A549 (cell line): ENCODE measurements around the gene PLEKHM2.

ENCODE experiments used
- CBX8 ChIP-seq: fragments of 200-600 bp; sonication (generic); IDR thresholded peaks from 2 replicates; pipeline ENCODE4 v1.6.1; 2016
- CHD2 ChIP-seq: fragments of 150-350 bp; IDR thresholded peaks from 2 replicates; pipeline ENCODE4 v1.6.1; 2014; ENCODE audit warnings: low read length; ENCODE audit not compliant: partially characterized antibody
- CHD4 ChIP-seq: fragments of 200-600 bp; sonication (generic); IDR thresholded peaks from 2 replicates; pipeline ENCODE4 v1.6.1; 2016; ENCODE audit warnings: antibody characterized with exemption, mild to moderate bottlenecking, borderline replicate concordance
- MAFK ChIP-seq: fragments of 450-650 bp; IDR thresholded peaks from 2 replicates; pipeline ENCODE4 v1.6.1; 2014; ENCODE audit not compliant: partially characterized antibody
- NFE2L2 ChIP-seq: fragments of 150-350 bp; conservative IDR thresholded peaks from 2 replicates; pipeline ENCODE4 v1.6.1; 2014; ENCODE audit warnings: low read length
- POLR2A ChIP-seq: IDR thresholded peaks from 2 replicates; pipeline ENCODE4 v1.6.1; 2012; ENCODE audit warnings: mild to moderate bottlenecking, low read length
- RAD21 ChIP-seq, 2 experiments: fragments of >200 bp in 1 of 2; sonication (Bioruptor Twin) in 1 of 2; formaldehyde crosslinking in 1 of 2; IDR thresholded peaks in 1 of 2; conservative IDR thresholded peaks in 1 of 2; 2 replicates in 1 of 2; 3 replicates in 1 of 2; pipeline ENCODE4 v1.6.1; 2012 to 2018; ENCODE audit warnings: inconsistent platforms in 1 of 2
- RCOR1 ChIP-seq: fragments of 150-350 bp; IDR thresholded peaks from 2 replicates; pipeline ENCODE4 v1.6.1; 2014; ENCODE audit warnings: antibody characterized with exemption, low read length, low read depth
- ZFP36 ChIP-seq: fragments of 450-650 bp; IDR thresholded peaks from 2 replicates; pipeline ENCODE4 v1.6.1; 2014; ENCODE audit warnings: borderline replicate concordance; ENCODE audit not compliant: partially characterized antibody
- TF ChIP-seq, protein P1 (sequence below): fragments of >200 bp; sonication (Bioruptor Twin); formaldehyde crosslinking; IDR thresholded peaks from 3 replicates; pipeline ENCODE4 v1.5.1; 2016
- TF ChIP-seq, protein P2 (sequence below): fragments of 200-600 bp; sonication (generic); IDR thresholded peaks from 2 replicates; pipeline ENCODE4 v1.6.1; 2016; ENCODE audit warnings: antibody characterized with exemption, mild to moderate bottlenecking, moderate library complexity

DNA sequence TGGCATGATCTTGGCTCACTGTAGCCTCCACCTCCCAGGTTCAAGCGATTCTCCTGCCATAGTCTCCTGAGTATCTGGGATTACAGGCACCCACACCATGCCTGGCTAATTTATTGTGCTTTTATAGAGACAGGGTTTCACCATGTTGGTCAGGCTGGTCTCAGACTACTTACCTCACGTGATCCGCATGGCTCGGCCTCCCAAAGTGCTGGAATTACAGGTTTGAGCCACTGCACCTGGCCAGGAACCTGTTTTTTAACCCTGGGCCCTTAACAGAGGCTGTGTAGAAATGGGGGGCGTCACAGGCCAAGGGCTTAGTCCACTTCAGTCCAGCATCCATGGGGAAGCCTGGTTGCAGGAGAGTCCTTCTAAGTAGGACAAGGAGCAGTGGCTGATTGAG lies 83.8 kb downstream of the PLEKHM2 start:
- no peak for TF ChIP-seq POLR2A
- no peak for TF ChIP-seq RAD21 (conservative IDR thresholded peaks at IDR 0.05 in 1 of 2, IDR thresholded peaks at IDR 0.05 in 1 of 2)
- TF ChIP-seq, protein P1, sequence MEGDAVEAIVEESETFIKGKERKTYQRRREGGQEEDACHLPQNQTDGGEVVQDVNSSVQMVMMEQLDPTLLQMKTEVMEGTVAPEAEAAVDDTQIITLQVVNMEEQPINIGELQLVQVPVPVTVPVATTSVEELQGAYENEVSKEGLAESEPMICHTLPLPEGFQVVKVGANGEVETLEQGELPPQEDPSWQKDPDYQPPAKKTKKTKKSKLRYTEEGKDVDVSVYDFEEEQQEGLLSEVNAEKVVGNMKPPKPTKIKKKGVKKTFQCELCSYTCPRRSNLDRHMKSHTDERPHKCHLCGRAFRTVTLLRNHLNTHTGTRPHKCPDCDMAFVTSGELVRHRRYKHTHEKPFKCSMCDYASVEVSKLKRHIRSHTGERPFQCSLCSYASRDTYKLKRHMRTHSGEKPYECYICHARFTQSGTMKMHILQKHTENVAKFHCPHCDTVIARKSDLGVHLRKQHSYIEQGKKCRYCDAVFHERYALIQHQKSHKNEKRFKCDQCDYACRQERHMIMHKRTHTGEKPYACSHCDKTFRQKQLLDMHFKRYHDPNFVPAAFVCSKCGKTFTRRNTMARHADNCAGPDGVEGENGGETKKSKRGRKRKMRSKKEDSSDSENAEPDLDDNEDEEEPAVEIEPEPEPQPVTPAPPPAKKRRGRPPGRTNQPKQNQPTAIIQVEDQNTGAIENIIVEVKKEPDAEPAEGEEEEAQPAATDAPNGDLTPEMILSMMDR, result no peak
- no peak for TF ChIP-seq MAFK
- no peak for TF ChIP-seq CHD2
- no peak for TF ChIP-seq NFE2L2
- TF ChIP-seq ZFP36, result no peak
- no peak for TF ChIP-seq CBX8
- TF ChIP-seq, protein P2, sequence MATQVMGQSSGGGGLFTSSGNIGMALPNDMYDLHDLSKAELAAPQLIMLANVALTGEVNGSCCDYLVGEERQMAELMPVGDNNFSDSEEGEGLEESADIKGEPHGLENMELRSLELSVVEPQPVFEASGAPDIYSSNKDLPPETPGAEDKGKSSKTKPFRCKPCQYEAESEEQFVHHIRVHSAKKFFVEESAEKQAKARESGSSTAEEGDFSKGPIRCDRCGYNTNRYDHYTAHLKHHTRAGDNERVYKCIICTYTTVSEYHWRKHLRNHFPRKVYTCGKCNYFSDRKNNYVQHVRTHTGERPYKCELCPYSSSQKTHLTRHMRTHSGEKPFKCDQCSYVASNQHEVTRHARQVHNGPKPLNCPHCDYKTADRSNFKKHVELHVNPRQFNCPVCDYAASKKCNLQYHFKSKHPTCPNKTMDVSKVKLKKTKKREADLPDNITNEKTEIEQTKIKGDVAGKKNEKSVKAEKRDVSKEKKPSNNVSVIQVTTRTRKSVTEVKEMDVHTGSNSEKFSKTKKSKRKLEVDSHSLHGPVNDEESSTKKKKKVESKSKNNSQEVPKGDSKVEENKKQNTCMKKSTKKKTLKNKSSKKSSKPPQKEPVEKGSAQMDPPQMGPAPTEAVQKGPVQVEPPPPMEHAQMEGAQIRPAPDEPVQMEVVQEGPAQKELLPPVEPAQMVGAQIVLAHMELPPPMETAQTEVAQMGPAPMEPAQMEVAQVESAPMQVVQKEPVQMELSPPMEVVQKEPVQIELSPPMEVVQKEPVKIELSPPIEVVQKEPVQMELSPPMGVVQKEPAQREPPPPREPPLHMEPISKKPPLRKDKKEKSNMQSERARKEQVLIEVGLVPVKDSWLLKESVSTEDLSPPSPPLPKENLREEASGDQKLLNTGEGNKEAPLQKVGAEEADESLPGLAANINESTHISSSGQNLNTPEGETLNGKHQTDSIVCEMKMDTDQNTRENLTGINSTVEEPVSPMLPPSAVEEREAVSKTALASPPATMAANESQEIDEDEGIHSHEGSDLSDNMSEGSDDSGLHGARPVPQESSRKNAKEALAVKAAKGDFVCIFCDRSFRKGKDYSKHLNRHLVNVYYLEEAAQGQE, result no peak
- TF ChIP-seq RCOR1, result no peak
- TF ChIP-seq CHD4, result no peak
